Measurements from ENCODE around the gene GALNT8.
"Not testable (repeated sequence)": the region's sequence is repeated elsewhere in the genome, so short reads cannot be mapped to it uniquely, and the experiment has no call there.

Gene GALNT8, protein sequence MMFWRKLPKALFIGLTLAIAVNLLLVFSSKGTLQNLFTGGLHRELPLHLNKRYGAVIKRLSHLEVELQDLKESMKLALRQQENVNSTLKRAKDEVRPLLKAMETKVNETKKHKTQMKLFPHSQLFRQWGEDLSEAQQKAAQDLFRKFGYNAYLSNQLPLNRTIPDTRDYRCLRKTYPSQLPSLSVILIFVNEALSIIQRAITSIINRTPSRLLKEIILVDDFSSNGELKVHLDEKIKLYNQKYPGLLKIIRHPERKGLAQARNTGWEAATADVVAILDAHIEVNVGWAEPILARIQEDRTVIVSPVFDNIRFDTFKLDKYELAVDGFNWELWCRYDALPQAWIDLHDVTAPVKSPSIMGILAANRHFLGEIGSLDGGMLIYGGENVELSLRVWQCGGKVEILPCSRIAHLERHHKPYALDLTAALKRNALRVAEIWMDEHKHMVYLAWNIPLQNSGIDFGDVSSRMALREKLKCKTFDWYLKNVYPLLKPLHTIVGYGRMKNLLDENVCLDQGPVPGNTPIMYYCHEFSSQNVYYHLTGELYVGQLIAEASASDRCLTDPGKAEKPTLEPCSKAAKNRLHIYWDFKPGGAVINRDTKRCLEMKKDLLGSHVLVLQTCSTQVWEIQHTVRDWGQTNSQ

DNA sequence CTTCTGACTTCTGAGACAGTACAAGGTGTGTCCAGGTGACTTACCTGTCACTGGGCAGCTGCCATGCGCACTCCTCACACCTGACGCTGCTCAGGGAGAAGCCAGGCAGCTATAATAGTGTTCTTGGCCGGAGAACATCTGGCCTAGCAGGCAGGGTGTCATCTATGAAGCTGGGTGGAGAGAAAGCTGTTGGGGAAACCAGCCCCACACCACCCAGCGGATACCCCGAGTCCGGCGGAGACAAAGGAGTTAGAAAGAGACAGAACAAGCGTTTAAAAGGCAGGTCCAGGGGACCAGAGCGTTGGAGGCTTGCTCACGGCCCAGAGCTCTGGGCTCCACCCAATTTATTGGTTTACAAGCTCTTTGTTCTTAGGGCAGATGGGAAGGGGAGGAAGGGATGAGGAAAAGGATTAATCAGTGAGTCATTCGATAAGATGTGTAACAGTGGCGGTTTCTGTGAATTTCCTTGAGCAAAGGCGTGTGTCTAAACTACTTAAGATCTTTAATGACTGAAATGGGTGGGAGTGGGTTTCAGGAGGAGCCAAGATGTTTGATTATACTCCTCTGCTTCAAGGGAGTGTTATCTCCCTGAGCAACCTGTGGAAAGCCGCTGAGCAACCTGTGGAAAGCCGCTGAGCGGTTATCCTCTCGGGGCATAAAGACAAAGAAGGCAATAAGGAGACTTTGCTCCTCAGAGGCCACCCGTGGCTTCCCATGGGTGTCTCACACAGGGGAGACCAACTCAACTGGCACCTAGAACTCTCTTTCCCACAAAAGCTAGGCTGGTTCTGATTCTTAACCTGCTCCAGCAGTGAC, at the start of gene GALNT8:
GALNT8 (plus strand) TSS at position 580 of the 816 bp plus-strand sequence. CDS start 278 bp downstream, outside the sequence.
- DNase-seq (ENCODE audit: low spot score) = no peak

DNA sequence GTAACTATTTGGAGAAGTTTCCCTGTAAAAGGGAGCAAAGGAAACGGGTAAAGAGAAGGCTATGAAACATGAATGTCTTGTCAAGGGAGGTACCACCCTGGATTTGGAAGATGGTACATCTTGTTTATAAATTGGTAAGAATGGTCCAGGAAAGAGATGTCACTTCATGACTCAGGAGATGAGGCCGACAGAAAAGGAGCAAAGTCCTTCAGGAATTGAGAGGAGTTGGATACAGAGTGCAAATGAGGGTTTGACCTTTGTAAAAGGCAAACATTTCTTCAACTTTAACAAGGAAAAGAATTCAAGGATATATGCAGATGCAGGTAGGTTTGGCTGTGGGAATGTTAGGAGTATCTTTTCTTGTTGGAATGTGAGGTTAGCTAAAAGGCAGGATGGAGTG, 40.5 kb upstream of the GALNT8 start:
- DNase-seq (ENCODE audit: low spot score) = no peak

DNA sequence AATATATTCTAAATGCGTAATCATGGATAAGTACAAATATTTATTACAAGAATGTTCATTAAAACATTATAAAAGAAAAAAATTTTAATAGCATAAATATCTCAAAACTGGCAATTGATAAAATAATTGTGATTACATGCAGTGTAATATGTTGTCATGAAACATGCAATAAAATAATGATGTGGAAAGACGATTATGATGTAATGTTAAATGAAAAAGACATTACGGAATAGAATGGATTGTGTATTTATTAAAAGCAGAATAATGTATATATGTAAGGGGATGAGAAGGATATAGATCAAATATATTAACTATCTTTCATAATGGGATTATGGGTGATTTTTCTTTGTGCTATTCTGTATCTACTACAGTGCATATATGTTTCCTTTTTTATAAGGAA, 38.5 kb upstream of the GALNT8 start:
- no peak for DNase-seq (ENCODE audit: low spot score)

DNA sequence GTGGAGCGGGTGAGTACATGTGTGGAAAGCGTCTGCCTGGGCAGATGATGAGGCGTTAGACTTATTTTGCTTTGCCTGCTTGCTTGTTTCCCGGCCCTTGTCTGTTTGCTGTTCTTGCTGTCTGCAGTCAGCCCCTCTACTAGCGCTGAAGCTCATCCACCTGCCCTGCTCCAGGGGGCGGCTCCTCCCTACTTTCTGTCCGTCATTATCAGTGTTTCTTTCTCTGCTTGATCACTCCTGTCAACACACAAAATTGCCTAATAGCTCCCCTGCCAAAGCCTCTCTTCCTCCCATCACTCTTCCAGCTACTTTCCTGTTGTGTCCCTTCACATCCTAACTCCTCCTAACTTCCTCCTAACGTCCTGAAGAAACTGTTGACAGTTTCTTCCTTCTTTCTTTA, 34.9 kb upstream of the GALNT8 start:
- DNase-seq (ENCODE audit: low spot score) = no peak

DNA sequence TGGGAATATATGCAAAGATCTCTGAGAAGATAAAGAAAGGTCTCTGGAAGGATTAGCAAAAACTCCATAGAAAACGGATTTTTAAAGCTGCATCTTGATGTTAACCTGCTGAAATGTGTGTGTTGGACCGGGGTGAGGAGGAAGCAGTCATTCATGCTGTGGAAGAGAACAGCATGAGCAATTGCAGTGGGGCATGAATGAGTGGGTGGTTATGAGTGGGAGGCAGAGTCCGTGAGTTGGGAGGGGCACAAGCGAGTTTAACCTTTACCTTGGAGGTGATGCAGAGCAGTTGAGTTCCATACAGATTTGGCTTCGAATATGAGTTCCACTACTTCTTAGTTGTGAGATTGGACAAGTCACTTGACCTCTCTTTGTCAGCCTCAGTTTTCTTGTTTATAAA, 29.4 kb upstream of the GALNT8 start:
- no peak for DNase-seq (ENCODE audit: low spot score)

DNA sequence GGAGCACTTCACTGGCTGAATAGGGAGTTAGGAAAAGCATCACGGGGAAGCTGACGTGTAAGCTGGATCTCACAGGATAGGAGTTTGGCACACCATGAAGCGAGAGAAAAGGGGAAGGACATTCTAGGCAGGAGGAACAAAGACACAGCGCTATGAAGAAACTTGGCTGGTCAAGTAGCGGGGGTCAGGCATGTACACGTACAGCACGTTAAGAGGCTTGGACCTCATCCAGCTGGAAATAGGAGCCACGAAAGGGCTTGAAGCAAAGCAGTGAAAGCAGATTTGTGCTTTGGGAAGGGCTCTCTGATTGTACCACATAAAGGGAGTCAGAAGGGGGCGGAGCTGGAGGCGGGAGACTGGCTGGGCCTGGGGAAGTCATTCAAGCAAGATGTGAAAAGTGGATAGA, 19.6 kb upstream of the GALNT8 start:
- no peak for DNase-seq (ENCODE audit: low spot score)

DNA sequence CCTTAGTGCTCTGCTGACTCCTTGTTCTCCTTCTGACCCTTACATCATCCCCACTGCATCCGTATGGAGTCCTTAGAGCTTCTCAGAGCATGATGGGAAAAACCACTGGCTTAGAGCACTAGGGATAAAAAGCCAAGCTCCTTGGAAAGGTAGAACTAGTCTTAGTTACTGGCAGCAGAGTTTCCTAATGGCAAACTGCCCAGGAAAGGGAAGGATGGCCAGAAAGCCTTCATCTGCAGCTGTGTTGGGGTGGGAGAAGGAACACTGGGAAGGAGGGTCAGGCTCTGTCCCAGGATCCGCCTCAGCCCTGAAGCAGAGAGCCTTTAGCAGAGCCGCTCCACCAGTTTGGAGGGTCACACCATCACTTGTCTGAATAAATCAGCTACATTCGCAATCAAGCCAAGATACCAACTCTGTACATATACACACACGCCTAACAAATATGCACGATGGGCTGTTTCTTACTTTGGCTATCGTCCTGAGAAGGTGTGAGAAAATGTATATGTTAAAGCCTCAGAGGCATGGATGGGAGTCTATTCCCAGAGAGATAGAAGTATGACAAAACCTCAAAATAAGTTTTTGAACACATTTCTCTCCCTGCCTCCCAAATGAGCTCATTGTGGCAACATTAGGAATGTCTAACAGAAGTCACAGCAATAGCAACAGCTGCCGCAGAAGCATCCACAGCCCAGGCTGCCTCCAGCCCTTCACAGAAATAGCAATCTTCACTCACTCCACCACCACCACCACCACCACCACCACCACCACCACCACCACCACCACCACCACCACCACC, 18.6 kb upstream of the GALNT8 start:
- no peak for DNase-seq (ENCODE audit: low spot score)

DNA sequence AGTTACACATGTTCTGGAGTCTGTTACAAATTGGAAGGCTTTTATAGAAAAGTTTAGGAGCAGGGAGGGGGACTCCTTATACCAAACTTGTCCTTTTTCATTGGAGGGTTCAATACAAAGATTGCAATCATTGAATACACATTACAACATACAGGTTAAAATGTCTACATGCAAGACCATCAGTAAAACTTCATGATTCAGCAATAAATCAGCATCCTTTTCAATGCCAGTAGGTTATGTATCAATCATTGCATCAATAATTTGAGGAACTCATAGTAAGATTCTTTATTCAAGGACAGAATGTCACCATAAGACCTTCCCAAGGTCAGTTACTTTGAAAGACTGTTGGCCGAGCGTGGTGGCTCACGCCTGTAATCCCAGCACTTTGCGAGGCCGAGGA, 16.5 kb upstream of the GALNT8 start:
- no peak for DNase-seq (ENCODE audit: low spot score)

DNA sequence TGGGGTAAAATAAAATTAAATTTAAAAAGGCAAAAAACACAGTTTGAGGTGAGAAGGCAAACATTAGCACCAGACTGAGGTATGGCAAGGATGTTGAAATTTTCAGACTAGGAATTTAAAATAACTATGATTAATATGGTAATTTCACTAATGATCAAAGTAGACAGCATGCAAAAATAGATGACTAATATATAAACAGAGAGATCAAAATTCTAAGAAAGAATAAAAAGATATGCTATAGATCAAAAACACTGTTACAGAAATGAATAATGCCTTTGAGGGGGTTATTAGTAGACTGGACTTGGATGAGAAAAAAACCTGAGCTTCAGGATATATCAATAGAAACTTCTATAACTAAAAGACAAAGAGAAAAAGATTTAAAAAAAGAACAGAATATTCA, 14.4 kb upstream of the GALNT8 start:
- DNase-seq (ENCODE audit: low spot score) = no peak

DNA sequence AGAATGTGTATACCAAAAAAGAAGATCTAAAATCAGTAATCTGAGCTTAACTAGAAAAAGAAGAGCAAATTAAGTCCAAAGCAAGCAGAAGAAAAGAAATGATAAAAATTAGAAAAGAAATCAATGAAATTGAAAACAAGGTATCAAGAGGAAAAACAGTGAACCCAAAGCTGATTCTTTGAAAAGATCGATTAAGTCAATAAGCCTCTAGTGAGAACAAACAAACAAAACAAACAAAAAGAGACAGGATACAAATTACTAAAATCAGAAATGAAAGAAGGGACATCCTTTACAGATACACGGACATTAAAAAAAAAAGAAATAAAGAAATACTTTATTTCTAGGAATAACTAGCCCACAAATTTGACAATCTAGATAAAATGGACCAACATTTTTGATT, 12.9 kb upstream of the GALNT8 start:
- DNase-seq (ENCODE audit: low spot score) = no peak

DNA sequence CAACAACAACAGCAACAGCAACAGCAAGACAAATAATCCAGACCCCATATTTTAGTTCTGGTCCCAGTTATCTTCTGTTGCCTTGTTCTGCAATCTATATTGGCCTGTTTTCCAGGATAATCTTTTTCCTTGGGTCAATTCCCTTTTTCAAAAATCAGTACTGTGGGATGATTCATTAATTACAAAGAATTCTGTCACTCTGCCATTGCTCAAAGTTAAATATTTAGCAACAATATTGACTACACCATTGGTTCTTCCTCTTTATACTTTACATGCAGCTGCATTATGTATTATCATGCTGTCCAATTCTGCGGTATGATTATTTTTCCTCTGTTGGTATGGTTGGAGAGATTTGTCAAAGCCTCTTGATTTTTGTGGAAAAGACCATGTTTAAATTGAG, 10.1 kb upstream of the GALNT8 start:
- no peak for DNase-seq (ENCODE audit: low spot score)

DNA sequence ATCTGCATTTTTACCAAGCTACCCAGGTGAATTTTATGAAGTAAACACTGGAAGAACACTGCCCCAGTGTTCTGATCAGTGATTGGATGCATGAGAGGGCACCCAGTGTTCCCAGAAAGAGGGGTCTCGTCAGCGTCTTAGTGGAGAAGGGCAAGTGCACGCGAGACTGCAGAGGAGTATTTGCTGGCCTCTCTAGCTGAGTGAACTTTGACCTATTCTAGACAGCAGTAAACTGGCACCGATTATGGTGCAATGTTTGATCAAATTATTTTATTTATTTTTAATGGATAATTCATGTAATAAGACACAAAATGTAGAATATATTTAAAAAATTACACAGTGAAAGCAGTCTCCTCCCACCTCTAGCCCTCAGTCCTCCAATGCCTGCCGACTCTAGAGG, 5.3 kb upstream of the GALNT8 start:
- no peak for DNase-seq (ENCODE audit: low spot score)

DNA sequence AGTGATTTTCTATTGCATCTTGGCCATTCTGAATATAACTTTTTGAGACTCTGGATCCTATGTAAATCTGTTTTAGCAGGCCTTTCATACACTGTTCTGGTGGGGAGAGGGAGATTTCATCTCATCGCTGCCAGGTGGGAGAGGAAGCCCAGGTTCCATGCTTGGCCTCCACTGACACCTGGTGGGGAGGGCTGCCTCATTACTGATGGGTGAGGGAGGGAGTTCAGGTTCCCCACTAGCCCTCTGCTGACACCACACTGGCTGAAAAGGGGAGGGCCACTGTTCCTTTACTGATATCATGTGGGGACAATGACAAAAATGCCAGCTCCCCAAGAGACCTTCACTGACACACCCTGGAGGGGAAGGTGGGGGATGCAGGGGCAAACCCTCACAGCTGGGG, 2.4 kb upstream of the GALNT8 start:
- DNase-seq (ENCODE audit: low spot score) = no peak

DNA sequence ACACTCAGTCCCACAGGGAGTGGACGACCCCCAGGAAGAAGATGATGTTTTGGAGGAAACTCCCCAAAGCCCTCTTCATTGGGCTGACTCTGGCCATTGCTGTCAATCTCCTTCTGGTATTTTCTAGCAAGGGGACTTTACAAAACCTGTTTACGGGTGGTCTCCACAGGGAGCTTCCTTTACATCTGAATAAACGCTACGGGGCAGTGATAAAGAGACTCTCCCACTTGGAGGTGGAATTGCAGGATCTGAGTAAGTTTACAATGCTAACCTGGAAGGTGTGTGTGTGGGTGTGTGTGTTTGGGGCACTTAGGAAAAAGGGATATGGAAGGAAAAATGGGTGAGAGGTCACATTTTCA, 416 bp downstream of the GALNT8 start:
- DNase-seq (ENCODE audit: low spot score) = no peak

DNA sequence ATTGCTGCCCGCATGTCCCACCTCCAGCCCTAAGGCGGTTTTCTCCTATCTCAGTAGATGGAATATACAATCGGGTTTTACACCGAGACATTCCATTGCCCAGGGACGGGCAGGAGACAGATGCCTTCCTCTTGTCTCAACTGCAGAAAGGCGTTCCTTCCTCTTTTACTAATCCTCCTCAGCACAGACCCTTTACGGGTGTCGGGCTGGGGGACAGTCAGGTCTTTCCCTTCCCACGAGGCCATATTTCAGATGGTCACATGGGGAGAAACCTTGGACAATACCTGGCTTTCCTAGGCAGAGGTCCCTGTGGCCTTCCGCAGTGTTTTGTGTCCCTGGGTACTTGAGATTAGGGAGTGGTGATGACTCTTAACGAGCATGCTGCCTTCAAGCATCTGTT, 1.4 kb downstream of the GALNT8 start:
- not testable (repeated sequence) for DNase-seq (ENCODE audit: low spot score)

DNA sequence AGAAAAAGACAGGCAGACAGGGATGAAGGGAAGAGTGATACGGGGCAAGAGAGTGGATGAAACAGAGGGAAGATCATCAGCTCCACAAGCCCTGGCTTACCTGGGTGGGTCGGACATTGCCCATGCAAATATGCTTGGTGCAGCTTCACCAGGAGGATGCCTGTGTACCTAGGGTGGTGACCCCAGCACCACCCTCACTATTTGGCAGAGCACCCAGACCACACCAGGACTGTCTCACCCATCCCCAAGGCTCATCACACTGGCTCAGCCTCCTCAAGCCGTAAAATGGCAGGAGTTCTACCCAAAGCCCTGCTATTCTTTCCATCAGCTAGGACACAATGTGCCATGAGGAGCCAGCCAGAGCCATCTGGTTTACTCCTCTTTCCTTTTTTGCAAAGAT, 3.0 kb downstream of the GALNT8 start:
- DNase-seq (ENCODE audit: low spot score) = no peak

DNA sequence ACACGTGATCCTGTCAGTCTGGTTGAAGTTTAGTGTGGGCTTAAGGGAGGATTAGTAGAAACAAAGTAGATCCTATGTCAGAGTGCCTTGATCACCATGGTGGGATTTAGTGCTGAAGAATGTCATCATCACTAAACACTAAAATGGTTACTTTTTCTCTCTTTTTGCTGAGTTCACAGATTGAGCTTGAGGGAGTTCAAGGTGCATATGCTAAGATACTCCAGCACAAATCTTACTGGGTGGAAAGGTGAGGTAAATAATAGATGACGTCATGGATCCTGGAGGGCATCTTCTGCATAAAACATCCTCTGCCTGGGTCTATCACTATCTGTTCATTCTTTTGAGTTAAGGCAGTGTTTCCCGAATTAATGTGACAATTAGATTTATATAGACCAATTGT, 4.9 kb downstream of the GALNT8 start:
- no peak for DNase-seq (ENCODE audit: low spot score)

DNA sequence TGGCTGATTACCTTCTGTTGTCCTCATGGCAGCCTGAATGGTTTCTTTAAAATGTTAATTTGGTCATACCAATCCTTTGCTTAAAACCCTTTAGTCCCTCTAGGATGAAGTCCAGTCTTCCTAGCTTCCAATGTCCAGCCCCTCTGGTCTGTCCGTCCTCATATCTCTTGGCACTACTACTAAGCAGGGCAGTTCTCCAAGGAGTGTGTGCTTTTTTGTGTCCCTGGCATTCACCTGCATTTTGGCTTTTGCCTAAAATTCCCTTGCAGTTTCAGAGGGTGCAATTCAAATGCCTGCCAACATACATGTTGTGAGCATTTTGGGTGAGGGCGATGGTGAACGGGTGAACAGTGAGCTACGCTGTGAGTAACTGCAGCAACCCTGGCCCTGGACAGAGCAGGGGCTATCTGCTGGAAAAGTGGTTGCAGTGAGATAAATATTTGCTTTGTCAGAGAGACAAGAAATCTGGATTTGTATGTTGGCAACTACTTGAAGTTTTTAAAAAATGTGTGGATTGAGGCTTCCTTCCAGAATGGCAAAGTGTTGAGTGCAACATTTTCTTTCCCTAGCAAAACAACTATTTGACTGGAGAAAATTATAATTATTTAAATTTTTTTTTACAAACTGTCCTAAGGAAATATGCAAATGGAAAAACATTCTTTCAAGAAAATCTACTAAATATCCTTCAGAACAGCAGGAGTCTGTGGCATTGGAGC, 14.6 kb downstream of the GALNT8 start:
- DNase-seq (ENCODE audit: low spot score) = no peak

DNA sequence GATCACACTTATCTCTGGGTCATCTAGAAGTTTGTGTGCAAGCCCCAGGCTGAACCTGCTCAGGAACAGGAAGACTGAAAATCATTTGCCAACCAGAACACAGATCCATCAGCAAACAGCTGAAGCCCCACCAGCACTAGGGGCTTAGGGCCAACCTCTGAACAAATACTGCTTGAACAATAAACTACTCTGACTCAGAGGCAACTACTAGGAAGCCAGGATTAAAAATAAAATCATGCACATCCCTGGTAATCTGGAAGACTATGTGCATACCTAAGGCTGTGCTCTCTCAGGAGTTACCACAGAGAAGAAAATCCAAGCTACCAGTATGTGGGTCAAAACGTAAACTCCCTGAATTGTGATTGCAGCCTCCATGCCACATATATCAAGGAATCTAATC, 15.9 kb downstream of the GALNT8 start:
- DNase-seq (ENCODE audit: low spot score) = no peak

DNA sequence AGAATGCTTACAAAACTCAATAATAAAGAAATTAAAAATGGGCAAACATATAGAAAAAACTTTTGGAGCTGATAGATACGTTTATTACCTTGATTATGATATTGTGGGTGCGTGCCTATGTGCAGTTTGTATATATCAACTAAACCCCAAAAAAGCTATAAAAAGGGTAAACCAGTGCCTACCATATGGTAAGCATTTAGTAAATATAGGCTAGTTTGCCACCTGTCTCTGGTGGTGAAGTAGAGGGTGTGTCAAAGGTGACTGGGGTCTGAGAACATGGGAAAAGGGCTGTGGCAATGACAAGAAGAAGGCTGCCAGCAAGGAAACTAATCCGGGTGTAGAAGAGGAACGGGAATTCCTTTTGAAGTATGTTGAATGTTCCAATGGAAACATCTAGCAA, 18.3 kb downstream of the GALNT8 start:
- no peak for DNase-seq (ENCODE audit: low spot score)

DNA sequence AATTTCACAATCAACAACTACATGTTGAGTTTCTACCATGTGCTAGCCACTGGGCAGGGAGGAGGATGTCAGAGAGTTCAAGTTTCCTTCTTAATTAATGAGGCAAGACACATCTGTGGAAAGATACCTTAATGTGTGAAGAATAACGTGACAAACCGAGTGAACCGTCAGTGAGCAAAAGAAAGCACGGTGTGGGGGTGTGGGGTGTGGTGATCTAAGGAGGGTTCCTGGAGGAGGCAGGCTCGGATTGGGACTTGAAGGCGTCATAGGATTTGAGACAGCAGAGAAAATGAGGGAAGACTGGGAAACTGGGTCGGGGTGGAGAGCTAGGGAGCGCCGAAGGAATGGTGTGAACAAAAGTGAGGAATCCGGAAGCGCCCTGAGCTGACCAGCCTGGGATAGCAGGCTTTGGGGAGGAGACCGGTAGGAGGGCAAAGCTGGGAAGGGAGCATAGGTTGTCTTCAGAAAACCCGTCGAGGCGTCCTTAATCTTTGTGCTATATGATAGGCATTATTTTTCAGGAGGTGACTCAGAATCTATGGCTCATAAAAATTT, 22.3 kb downstream of the GALNT8 start:
- no peak for DNase-seq (ENCODE audit: low spot score)
